ENCODE data around the gene C2CD4B. TPM values are rescaled to one million over a fixed set of nuclear protein-coding genes. Genes with fewer than 3 reads are reported as not detected.

C2CD4B gene
- total RNA-seq, 4 donors from 2014 or later = 0.15 to 0.95 (median 0.43) TPM

DNA sequence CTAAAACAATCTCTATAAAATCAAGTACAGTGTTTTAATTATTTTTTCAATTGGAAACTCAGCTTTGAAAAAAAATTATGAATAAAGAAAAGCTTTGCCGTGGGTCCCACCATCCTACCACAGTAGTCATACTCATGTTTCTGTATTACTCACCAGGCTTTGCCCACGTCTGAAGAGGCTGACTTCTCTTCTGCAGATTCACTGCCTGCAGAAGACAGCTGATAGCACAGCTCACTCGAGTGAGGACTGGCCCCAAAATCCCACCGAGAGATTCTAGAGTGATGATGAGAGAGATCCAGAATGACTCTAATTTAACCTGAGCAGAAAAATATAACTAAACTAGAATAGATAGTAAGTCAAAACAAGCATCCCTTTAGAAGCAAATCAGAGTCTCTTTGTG lies 11.9 kb downstream of the C2CD4B start:
- Histone ChIP-seq H3K36me3 (no peaks in the 10 kb centered on the region), H3K4me3 (no peak overlapping the region), H3K9me3 (peaks cover 0 to 4% (median 3%) of the 10 kb centered on the region in 3 donors), H3K27me3 (peaks cover 0 to 24% (median 0%) of the 10 kb centered on the region in 4 donors), H3K27ac (no peak overlapping the region), H3K4me1 (no peaks in the 10 kb centered on the region)
- 47 to 57% methylated on average over 2 to 4 of the region's 4 CpGs for WGBS, 2 donors
- intact Hi-C loops (cut with DNase I) = no loop called here
- no peak for TF ChIP-seq POLR2A (IDR thresholded peaks at IDR 0.05)
- TF ChIP-seq, protein P1, sequence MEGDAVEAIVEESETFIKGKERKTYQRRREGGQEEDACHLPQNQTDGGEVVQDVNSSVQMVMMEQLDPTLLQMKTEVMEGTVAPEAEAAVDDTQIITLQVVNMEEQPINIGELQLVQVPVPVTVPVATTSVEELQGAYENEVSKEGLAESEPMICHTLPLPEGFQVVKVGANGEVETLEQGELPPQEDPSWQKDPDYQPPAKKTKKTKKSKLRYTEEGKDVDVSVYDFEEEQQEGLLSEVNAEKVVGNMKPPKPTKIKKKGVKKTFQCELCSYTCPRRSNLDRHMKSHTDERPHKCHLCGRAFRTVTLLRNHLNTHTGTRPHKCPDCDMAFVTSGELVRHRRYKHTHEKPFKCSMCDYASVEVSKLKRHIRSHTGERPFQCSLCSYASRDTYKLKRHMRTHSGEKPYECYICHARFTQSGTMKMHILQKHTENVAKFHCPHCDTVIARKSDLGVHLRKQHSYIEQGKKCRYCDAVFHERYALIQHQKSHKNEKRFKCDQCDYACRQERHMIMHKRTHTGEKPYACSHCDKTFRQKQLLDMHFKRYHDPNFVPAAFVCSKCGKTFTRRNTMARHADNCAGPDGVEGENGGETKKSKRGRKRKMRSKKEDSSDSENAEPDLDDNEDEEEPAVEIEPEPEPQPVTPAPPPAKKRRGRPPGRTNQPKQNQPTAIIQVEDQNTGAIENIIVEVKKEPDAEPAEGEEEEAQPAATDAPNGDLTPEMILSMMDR (IDR thresholded peaks at IDR 0.05) = no peak
- DNase-seq = no peak

DNA sequence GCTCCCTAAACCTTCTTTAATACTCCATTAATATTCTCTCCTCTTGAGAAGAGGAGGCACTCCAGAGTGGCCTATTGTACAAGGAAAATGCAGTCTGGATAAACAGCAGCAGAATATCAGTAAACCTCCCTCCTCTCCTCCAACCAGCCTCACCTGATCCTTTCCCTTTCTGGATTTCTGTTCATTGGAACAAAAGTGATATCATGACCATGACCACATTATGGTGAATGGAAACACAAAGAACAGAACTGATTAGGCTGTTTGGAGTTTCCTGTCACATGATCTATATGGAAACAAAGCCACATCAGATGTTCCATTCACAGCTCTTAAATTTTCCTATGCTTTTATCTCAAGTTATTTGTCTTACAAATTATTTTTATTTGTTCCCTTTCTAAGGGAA lies 14.6 kb downstream of the C2CD4B start:
- Histone ChIP-seq H3K36me3 (no peaks in the 10 kb centered on the region), H3K4me3 (no peak overlapping the region), H3K27me3 (peaks cover 0 to 12% (median 0%) of the 10 kb centered on the region in 4 donors), H3K9me3 (no peaks in the 10 kb centered on the region), H3K27ac (no peak overlapping the region), H3K4me1 (no peaks in the 10 kb centered on the region)
- DNase-seq = no peak
- intact Hi-C loops (cut with DNase I) = no loop called here
- no peak for TF ChIP-seq POLR2A (IDR thresholded peaks at IDR 0.05)
- TF ChIP-seq, protein P1 (IDR thresholded peaks at IDR 0.05) = no peak

DNA sequence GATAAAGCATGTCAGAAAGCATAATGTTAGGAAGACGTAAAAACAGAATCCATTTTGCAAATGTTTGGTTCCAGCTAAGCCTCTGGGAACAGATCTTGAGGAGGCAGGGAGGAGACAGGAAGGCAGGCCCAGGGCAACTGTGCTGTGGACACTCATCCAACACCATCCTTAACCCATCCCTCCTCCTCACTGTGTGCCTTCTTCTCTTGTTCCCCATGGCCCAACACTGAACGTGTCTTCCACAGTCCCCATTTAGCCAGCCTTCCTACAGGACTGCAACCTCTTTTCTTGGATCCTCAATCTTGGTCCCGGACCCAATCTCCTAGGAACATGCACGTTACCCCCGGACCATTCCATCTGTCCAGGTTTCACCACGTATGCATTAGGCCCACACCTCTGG lies 15.4 kb downstream of the C2CD4B start:
- H3K27me3 ChIP-seq = peaks cover 0 to 8% (median 0%) of the 10 kb centered on the region in 4 donors
- TF ChIP-seq, protein P1 (IDR thresholded peaks at IDR 0.05) = no peak
- TF ChIP-seq POLR2A (IDR thresholded peaks at IDR 0.05) = no peak
- 86 to 97% methylated on average over 3 to 6 of the region's 6 CpGs for WGBS, 2 donors
- no peaks in the 10 kb centered on the region for H3K4me1 ChIP-seq
- no peaks in the 10 kb centered on the region for H3K36me3 ChIP-seq
- H3K27ac ChIP-seq = no peak overlapping the region
- intact Hi-C loops (cut with DNase I) = no loop called here
- H3K4me3 ChIP-seq = no peak overlapping the region
- H3K9me3 ChIP-seq = no peaks in the 10 kb centered on the region
- no peak for DNase-seq

DNA sequence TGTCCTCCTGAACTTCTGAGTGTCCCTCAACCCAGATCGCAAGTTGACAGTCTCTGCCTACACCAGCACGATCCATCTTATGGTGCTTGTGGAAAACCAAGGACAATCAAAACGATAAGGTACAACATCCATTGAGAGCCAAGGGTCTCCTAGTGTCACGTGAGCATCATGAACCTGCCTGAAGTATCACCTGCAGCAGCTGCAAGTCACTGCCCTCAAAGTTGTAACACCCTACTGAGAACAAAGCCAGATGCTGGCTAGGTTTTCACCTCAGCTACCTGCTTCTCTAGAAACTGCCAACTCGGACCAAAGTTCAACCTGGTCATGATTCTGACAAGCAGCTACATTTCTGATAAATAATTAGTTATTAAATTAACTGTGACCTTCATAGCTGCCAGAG lies 17.5 kb downstream of the C2CD4B start:
- Histone ChIP-seq H3K4me1 (no peaks in the 10 kb centered on the region), H3K27me3 (peaks cover 0 to 6% (median 0%) of the 10 kb centered on the region in 4 donors), H3K4me3 (no peak overlapping the region), H3K36me3 (no peaks in the 10 kb centered on the region), H3K27ac (no peak overlapping the region), H3K9me3 (no peaks in the 10 kb centered on the region)
- no peak for DNase-seq
- TF ChIP-seq POLR2A (IDR thresholded peaks at IDR 0.05) = no peak
- TF ChIP-seq, protein P1 (IDR thresholded peaks at IDR 0.05) = no peak
- intact Hi-C loops (cut with DNase I) = no loop called here
- WGBS, 2 donors = 83 to 89% methylated on average over 3 to 5 of the region's 5 CpGs

DNA sequence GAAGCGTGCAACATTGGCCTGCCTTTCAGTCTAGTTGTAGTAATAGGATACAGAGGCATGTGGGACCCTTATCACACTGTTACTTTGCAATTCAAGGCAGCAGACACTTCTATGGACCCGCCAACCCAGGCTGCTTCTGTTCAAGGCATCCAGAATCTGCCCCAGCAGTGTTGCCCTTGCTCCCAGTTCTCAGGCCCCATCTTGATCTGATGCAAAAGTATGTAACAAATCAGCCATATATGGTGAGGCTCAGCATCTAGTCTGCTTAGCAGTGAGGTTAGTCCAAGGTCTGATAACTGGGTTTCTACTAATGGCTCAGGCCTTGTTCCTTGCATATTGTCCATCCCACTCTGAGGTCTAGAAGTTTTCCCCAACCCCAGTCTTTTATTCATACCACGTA lies 17.9 kb downstream of the C2CD4B start:
- H3K27ac ChIP-seq = no peak overlapping the region
- WGBS, 2 donors = 97 to 100% methylated on average over 2 of the region's 3 CpGs
- peaks cover 0 to 4% (median 0%) of the 10 kb centered on the region in 4 donors for H3K27me3 ChIP-seq
- TF ChIP-seq POLR2A (IDR thresholded peaks at IDR 0.05) = no peak
- TF ChIP-seq, protein P1 (IDR thresholded peaks at IDR 0.05) = no peak
- no peaks in the 10 kb centered on the region for H3K36me3 ChIP-seq
- H3K4me3 ChIP-seq = no peak overlapping the region
- H3K9me3 ChIP-seq = no peaks in the 10 kb centered on the region
- H3K4me1 ChIP-seq = no peaks in the 10 kb centered on the region
- DNase-seq = no peak
- intact Hi-C loops (cut with DNase I) = no loop called here
